C4-2B (cell line): ENCODE measurements around the gene RANBP2.

Experiments
- H3K27ac ChIP-seq: fragments of 450-650 bp; 2 replicates; pipeline ENCODE4 v1.5.1; 2017
- ZFX ChIP-seq: fragments of 450-650 bp; IDR thresholded peaks from 2 replicates; pipeline ENCODE4 v1.6.1; 2017
- TF ChIP-seq, protein P1 (sequence below): fragments of 450-650 bp; conservative IDR thresholded peaks from 2 replicates; pipeline ENCODE4 v1.5.1; 2017; ENCODE audit warnings: mild to moderate bottlenecking

RANBP2 gene

GRCh38 chr2:108809936-108810335 is 90.7 kb downstream of the RANBP2 start:
- no peak overlapping the region for H3K27ac ChIP-seq
- TF ChIP-seq, protein P1, sequence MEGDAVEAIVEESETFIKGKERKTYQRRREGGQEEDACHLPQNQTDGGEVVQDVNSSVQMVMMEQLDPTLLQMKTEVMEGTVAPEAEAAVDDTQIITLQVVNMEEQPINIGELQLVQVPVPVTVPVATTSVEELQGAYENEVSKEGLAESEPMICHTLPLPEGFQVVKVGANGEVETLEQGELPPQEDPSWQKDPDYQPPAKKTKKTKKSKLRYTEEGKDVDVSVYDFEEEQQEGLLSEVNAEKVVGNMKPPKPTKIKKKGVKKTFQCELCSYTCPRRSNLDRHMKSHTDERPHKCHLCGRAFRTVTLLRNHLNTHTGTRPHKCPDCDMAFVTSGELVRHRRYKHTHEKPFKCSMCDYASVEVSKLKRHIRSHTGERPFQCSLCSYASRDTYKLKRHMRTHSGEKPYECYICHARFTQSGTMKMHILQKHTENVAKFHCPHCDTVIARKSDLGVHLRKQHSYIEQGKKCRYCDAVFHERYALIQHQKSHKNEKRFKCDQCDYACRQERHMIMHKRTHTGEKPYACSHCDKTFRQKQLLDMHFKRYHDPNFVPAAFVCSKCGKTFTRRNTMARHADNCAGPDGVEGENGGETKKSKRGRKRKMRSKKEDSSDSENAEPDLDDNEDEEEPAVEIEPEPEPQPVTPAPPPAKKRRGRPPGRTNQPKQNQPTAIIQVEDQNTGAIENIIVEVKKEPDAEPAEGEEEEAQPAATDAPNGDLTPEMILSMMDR, result no peak
- TF ChIP-seq ZFX, result no peak

DNA sequence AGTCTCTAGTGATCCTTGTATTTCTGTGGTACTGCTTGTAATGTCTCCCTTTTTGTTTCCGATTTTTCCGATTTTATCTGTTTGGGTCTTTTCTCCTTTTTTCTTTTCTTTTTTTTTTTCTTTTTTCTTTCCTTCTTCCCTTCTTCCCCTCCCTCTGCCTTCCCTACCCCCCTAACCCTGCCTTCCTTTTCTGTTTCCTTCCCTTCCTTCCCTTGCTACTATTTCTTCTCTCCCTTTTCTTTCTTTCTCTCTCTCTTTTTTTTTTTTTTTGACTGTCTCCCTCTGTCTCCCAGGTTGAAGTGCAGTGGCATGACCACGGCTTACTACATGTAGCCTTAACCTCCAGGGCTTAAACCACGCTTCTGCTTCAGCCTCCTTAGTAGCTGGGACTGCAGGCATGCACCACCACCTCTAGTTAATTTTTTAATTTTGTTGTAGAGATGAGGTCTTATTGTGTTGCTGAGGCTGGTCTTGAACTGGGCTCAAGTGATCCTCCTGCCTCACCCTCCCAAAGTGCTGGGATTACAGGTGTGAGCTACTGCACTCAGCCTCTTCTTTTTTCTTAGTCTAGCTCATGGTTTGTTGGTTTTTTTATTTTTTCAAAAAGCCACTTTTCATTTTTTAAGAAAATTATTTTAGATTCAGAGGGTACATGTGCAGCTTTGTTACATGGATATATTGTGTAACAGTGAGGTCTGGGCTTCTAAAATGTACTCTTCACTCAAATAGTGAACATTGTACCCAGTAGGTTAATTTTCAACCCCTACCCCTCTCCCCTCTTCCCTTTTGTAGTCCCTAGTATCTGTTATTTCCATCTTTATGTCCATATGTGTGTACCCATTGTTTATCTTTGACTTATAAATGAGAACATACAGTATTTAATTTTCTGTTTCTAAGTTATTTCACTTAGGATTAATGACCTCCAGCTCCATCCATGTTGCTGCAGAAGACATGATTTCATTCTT is 92.0 kb downstream of the RANBP2 start:
- TF ChIP-seq, protein P1, result no peak
- TF ChIP-seq ZFX, result no peak
- no peak overlapping the region for H3K27ac ChIP-seq

DNA sequence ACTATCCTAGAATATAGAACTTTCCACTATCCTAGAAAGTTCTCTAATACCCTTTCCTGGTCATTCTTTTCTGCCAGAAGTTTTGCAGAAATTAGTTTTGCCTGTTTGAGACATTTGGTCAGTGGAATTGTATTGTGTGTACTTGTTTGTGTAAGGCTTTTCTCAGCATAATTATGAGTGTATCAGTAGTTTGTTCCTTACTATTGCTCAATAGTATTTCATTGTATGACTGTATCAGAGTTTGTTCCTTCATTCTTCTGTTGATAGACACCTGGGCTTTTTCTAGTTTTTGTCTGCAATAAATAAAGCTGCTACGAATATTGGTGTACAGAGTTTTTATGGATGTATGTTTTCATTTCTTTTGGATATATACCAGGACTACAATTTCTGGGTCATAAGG is 94.5 kb downstream of the RANBP2 start:
- TF ChIP-seq, protein P1, result no peak
- TF ChIP-seq ZFX, result no peak
- no peak overlapping the region for H3K27ac ChIP-seq

GRCh38 chr2:108820482-108820881 is 101.2 kb downstream of the RANBP2 start:
- H3K27ac ChIP-seq, result no peak overlapping the region
- TF ChIP-seq, protein P1, result no peak
- no peak for TF ChIP-seq ZFX

GRCh38 chr2:108823286-108823685 is 104.0 kb downstream of the RANBP2 start:
- no peak overlapping the region for H3K27ac ChIP-seq
- no peak for TF ChIP-seq ZFX
- TF ChIP-seq, protein P1, result no peak

GRCh38 chr2:108824316-108825070 is 105.2 kb downstream of the RANBP2 start:
- no peak for TF ChIP-seq ZFX
- TF ChIP-seq, protein P1, result no peak
- no peak overlapping the region for H3K27ac ChIP-seq

DNA sequence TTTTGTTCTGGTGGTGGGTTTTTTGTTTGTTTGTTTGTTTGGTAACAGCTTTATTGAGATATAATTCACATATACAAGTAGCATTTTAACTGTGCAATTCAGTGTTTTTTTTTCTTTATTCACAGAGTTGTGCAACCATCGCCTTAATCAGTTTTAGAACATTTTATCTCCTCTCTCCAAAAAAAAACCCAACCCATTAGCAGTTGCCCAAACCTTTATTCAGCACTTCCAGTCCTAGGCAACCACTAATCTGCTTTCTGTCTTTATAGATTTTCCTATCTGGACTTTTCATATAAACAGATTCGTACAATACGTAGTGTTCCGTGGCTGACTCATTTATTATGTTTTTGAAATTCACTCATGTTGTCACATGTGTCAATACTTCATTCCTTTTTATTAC is 106.0 kb downstream of the RANBP2 start:
- H3K27ac ChIP-seq, result no peak overlapping the region
- TF ChIP-seq, protein P1, result no peak
- TF ChIP-seq ZFX, result no peak
